Measurements from ENCODE around the gene NMUR2.

DNA sequence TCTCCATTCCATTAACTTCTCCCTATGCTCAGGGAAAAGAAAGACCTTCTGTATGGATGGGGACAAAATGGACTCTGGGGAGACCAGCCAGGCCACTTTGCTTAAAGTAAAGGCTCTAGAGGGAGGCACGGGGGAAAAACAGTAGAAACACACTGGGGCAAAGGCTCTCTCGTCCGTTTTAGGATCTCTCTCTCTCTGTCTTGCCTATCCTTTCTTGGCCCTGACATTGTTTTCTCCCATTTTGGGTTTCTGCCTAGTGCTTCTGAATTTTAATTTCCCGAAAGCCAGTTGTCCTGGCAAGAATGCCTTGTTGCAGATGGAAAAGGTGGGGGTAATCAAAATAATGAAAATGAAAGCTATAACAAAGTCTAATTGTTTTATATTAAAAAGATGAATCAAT lies 28.2 kb downstream of the NMUR2 start:
- TF ChIP-seq CTCF (conservative IDR thresholded peaks at IDR 0.05; ENCODE audit: low read depth, low read length) (no peak), EZH2 (IDR thresholded peaks at IDR 0.05; ENCODE audit: borderline replicate concordance, low read depth, low read length, poor library complexity, severe bottlenecking) (no peak)
